GM12864 (cell line): ENCODE results near the gene EDC4.

Experiments used
- DNase-seq: peaks from one replicate; pipeline ENCODE4 v3.0.0-alpha.2; 2011; ENCODE audit warnings: low read depth
- H3K4me3 ChIP-seq: 2 replicates; pipeline ENCODE4 v1.5.1; 2011; ENCODE audit warnings: mild to moderate bottlenecking, low read depth, low read length, control low read depth
- CTCF ChIP-seq: IDR thresholded peaks from 2 replicates; pipeline ENCODE4 v1.5.1; 2011; ENCODE audit warnings: low read depth, mild to moderate bottlenecking, moderate library complexity, low read length, control low read depth, inconsistent platforms; ENCODE audit errors: missing control alignments

Gene EDC4

GRCh38 chr16:67927131-67927941, 54.5 kb downstream of the EDC4 start:
- no peak for DNase-seq
- no peak overlapping the region for H3K4me3 ChIP-seq
- no peak for TF ChIP-seq CTCF

- no peak overlapping the region for H3K4me3 ChIP-seq
- TF ChIP-seq CTCF, result no peak
- DNase-seq, result no peak
Observed at GRCh38 chr16:67928147-67928546, 55.3 kb downstream of the EDC4 start.

GRCh38 chr16:67928561-67929364, 55.9 kb downstream of the EDC4 start:
- DNase-seq, result peak; percentile 39
- H3K4me3 ChIP-seq, result no peak overlapping the region
- peak; percentile 95 for TF ChIP-seq CTCF

GRCh38 chr16:67930191-67930590, 57.3 kb downstream of the EDC4 start:
- no peak for DNase-seq
- no peak for TF ChIP-seq CTCF
- H3K4me3 ChIP-seq, result no peak overlapping the region

GRCh38 chr16:67930678-67931211, 57.9 kb downstream of the EDC4 start:
- no peak for DNase-seq
- no peak overlapping the region for H3K4me3 ChIP-seq
- no peak for TF ChIP-seq CTCF
